HCT116 (cell line): ENCODE data around the gene DHDDS. TPM values are rescaled to one million over a fixed set of nuclear protein-coding genes. Genes with fewer than 3 reads are reported as not detected.

Experiments used
- ATAC-seq: fragments of 200-7000 bp; cut with Tn5 transposase; 2 replicates; pipeline ENCODE4 v1.9.1; 2020; ENCODE audit warnings: mild to moderate bottlenecking, moderate library complexity
- BruUV-seq: library from RNA; stranded (reverse); fragments of 400-500 nt; replicated peaks from 2 replicates; lab custom pipeline; 2021; lab: Mats Ljungman, UMichigan
- CTCF ChIA-PET: fragments of 300-600 bp; sonication (Branson Sonifier 250); formaldehyde crosslinking; loops from one replicate; lab custom pipeline; 2021; ENCODE audit warnings: antibody characterized with exemption; lab: Charles Lee
- POLR2A ChIA-PET: fragments of 300-600, 350-600 bp; sonication (Branson Sonifier 250); formaldehyde crosslinking; loops from one replicate; lab custom pipeline; 2021; ENCODE audit warnings: antibody characterized with exemption; lab: Charles Lee
- RAD21 ChIA-PET, 2 experiments: fragments of 300-600 bp; sonication (Branson Sonifier 250); formaldehyde crosslinking; loops; one replicate each; lab custom pipeline; 2023; ENCODE audit warnings: low total read pairs in 2 of 2; ENCODE audit not compliant: uncharacterized antibody in 2 of 2, unreplicated experiment in 2 of 2, low non-redundant PET in 1 of 2; lab: Charles Lee
- DNase-seq: peaks from one replicate; pipeline ENCODE4 v3.0.0-alpha.2; 2010; ENCODE audit warnings: low read depth, low spot score
- H2AFZ ChIP-seq: fragments of 200-600 bp; shearing (Covaris generic), sonication (generic); 2 replicates; pipeline ENCODE4 v1.6.1; 2017; ENCODE audit warnings: low read depth, mixed run types, mixed read lengths, antibody characterized with exemption, low read length; ENCODE audit not compliant: poor library complexity, severe bottlenecking
- H3K27ac ChIP-seq: 2 replicates; pipeline ENCODE4 v1.5.1; 2012; ENCODE audit warnings: low read depth, low read length
- H3K27me3 ChIP-seq: fragments of 200-600 bp; sonication (generic); 2 replicates; pipeline ENCODE4 v1.6.1; 2016; ENCODE audit warnings: mixed run types, low read length, mixed read lengths; ENCODE audit not compliant: insufficient read depth
- H3K36me3 ChIP-seq, 2 experiments: fragments of 200-500 bp in 1 of 2; fragments of 200-600 bp in 1 of 2; sonication (Bioruptor generic) in 1 of 2; sonication (generic) in 1 of 2; 2 replicates each; pipeline versions ENCODE4 v1.5.1 to v1.6.1; 2014 to 2016; ENCODE audit warnings: low read length in 2 of 2, inconsistent platforms in 1 of 2, mixed read lengths in 1 of 2, mixed run types in 1 of 2; ENCODE audit not compliant: insufficient read depth in 2 of 2, control insufficient read depth in 1 of 2
- H3K4me1 ChIP-seq, 2 experiments: fragments of 200-600 bp in 1 of 2; sonication (generic) in 1 of 2; 2 replicates each; pipeline versions ENCODE4 v1.5.1 to v1.6.1; 2012 to 2017; ENCODE audit warnings: low read length in 2 of 2, inconsistent platforms in 1 of 2, mild to moderate bottlenecking in 1 of 2, mixed read lengths in 1 of 2, mixed run types in 1 of 2, moderate library complexity in 1 of 2; ENCODE audit not compliant: insufficient read depth in 2 of 2, control insufficient read depth in 1 of 2
- H3K4me2 ChIP-seq: fragments of 200-600 bp; sonication (generic); 2 replicates; pipeline ENCODE4 v1.6.1; 2017; ENCODE audit warnings: mixed run types, low read length, mixed read lengths
- H3K4me3 ChIP-seq, 2 experiments: fragments of 200-600 bp in 1 of 2; sonication (generic) in 1 of 2; replicated peaks in 1 of 2; 2 replicates each; pipeline ENCODE4 v1.5.1; 2011 to 2016; ENCODE audit warnings: low read length in 2 of 2, control low read depth in 1 of 2, low read depth in 1 of 2, mild to moderate bottlenecking in 1 of 2, mixed read lengths in 1 of 2, mixed run types in 1 of 2
- H3K79me2 ChIP-seq: fragments of 200-600 bp; sonication (generic); 2 replicates; pipeline ENCODE4 v1.6.1; 2017; ENCODE audit warnings: mild to moderate bottlenecking, mixed run types, low read length, moderate library complexity, mixed read lengths; ENCODE audit not compliant: insufficient read depth
- H3K9ac ChIP-seq: fragments of 200-600 bp; sonication (generic); 2 replicates; pipeline ENCODE4 v1.6.1; 2016; ENCODE audit warnings: low read length, mixed read lengths
- H3K9me2 ChIP-seq: fragments of 200-600 bp; sonication (generic), shearing (Covaris generic); 2 replicates; pipeline ENCODE4 v1.6.1; 2017; ENCODE audit warnings: mixed run types, mild to moderate bottlenecking, moderate library complexity; ENCODE audit not compliant: insufficient read depth
- H3K9me3 ChIP-seq, 2 experiments: fragments of 200-500 bp in 1 of 2; fragments of 200-600 bp in 1 of 2; sonication (Bioruptor generic) in 1 of 2; sonication (generic) in 1 of 2; 2 replicates each; pipeline ENCODE4 v1.6.1; 2014 to 2017; ENCODE audit warnings: low read length in 2 of 2, mixed read lengths in 2 of 2, inconsistent platforms in 1 of 2, low read depth in 1 of 2, mild to moderate bottlenecking in 1 of 2, mixed run types in 1 of 2, moderate library complexity in 1 of 2; ENCODE audit not compliant: control insufficient read depth in 1 of 2, insufficient read depth in 1 of 2
- H4K20me1 ChIP-seq: fragments of 200-600 bp; sonication (generic), shearing (Covaris generic); 2 replicates; pipeline ENCODE4 v1.6.1; 2017; ENCODE audit warnings: mixed run types, mild to moderate bottlenecking, moderate library complexity; ENCODE audit not compliant: insufficient read depth
- ATF3 ChIP-seq: IDR thresholded peaks from 2 replicates; pipeline ENCODE4 v1.6.1; 2012
- CBX3 ChIP-seq: IDR thresholded peaks from 2 replicates; pipeline ENCODE4 v1.6.1; 2012; ENCODE audit warnings: low read depth
- CEBPB ChIP-seq: IDR thresholded peaks from 2 replicates; pipeline ENCODE4 v1.6.1; 2012; ENCODE audit warnings: low read depth
- EGR1 ChIP-seq: IDR thresholded peaks from 2 replicates; pipeline ENCODE4 v1.6.1; 2012; ENCODE audit warnings: low read depth
- ELF1 ChIP-seq: IDR thresholded peaks from 2 replicates; pipeline ENCODE4 v1.6.1; 2012; ENCODE audit warnings: low read depth, borderline replicate concordance
- EZH2 ChIP-seq: fragments of 200-600 bp; sonication (generic); IDR thresholded peaks from 2 replicates; pipeline ENCODE4 v1.6.1; 2017; ENCODE audit warnings: antibody characterized with exemption, mixed run types
- EZH2phosphoT487 ChIP-seq: fragments of 200-600 bp; IDR thresholded peaks from 2 replicates; pipeline ENCODE4 v1.6.1; 2018; ENCODE audit warnings: antibody characterized with exemption, borderline replicate concordance
- FOSL1 ChIP-seq: IDR thresholded peaks from 2 replicates; pipeline ENCODE4 v1.6.1; 2012; ENCODE audit warnings: low read depth
- JUND ChIP-seq: IDR thresholded peaks from 2 replicates; pipeline ENCODE4 v1.6.1; 2012
- MAX ChIP-seq: IDR thresholded peaks from 2 replicates; pipeline ENCODE4 v1.6.1; 2012
- POLR2A ChIP-seq: IDR thresholded peaks from 2 replicates; pipeline ENCODE4 v1.7.0; 2011; ENCODE audit warnings: borderline replicate concordance; ENCODE audit not compliant: insufficient read depth, insufficient read length; ENCODE audit errors: extremely low read depth
- POLR2AphosphoS5 ChIP-seq: IDR thresholded peaks from 2 replicates; pipeline ENCODE4 v1.6.1; 2011; ENCODE audit warnings: mild to moderate bottlenecking, low read depth, low read length, moderate library complexity
- RAD21 ChIP-seq: IDR thresholded peaks from 2 replicates; pipeline ENCODE4 v1.6.1; 2012; ENCODE audit warnings: low read depth, mild to moderate bottlenecking
- SIN3A ChIP-seq: IDR thresholded peaks from 2 replicates; pipeline ENCODE4 v1.6.1; 2012; ENCODE audit warnings: low read depth
- SP1 ChIP-seq: IDR thresholded peaks from 2 replicates; pipeline ENCODE4 v1.6.1; 2012; ENCODE audit warnings: low read depth
- SRF ChIP-seq: IDR thresholded peaks from 2 replicates; pipeline ENCODE4 v1.6.1; 2012; ENCODE audit warnings: low read depth
- TCF7L2 ChIP-seq: IDR thresholded peaks from 2 replicates; pipeline ENCODE4 v1.7.0; 2011; ENCODE audit warnings: borderline replicate concordance, inconsistent platforms; ENCODE audit not compliant: insufficient read depth, insufficient read length; ENCODE audit errors: extremely low read depth
- YY1 ChIP-seq: IDR thresholded peaks from 2 replicates; pipeline ENCODE4 v1.6.1; 2011; ENCODE audit warnings: low read length, low read depth, moderate library complexity, mild to moderate bottlenecking; ENCODE audit not compliant: insufficient replicate concordance; ENCODE audit errors: extremely low read depth
- ZBTB33 ChIP-seq: IDR thresholded peaks from 2 replicates; pipeline ENCODE4 v1.6.1; 2011; ENCODE audit warnings: mild to moderate bottlenecking, low read length, moderate library complexity; ENCODE audit not compliant: insufficient replicate concordance; ENCODE audit errors: extremely low read depth
- ZFX ChIP-seq: fragments of 450-650 bp; IDR thresholded peaks from 2 replicates; pipeline ENCODE4 v1.6.1; 2017
- ZNF274 ChIP-seq: fragments of 200-500 bp; sonication (Bioruptor generic); IDR thresholded peaks from 2 replicates; pipeline ENCODE4 v1.6.1; 2014; ENCODE audit warnings: mild to moderate bottlenecking, low read depth, low read length, inconsistent platforms
- intact Hi-C: fragments of 100-400 bp; cut with micrococcal nuclease; formaldehyde crosslinking; loops from 2 replicates; pipeline ENCODE4 v1.10.0; 2022
- total RNA-seq: library from RNA; stranded (reverse); gene quantifications from one replicate; pipeline ENCODE4 v1.2.1, GENCODE V29; 2021; ENCODE audit not compliant: unreplicated experiment

DHDDS gene
- total RNA-seq, 1 experiment from 2014 or later, result 46.0 TPM

GRCh38 chr1:26387447-26387846, 44.7 kb upstream of the DHDDS start (continued):
- TF ChIP-seq CEBPB, result peak; percentile 99
- TF ChIP-seq MAX, result peak; percentile 96
- no peak for TF ChIP-seq ELF1
- TF ChIP-seq JUND, result peak; percentile 96

GRCh38 chr1:26388791-26389445, 43.2 kb upstream of the DHDDS start:
- H3K9ac ChIP-seq, result no peak overlapping the region
- RAD21 ChIA-PET, result no interaction called here
- POLR2A ChIA-PET, result no interaction called here
- H2AFZ ChIP-seq, result no peak overlapping the region
- no peaks in the 10 kb centered on the region for H3K9me3 ChIP-seq
- peaks cover 14% of the 10 kb centered on the region; the same call in 1 of the 2 replicates for H3K27me3 ChIP-seq
- H3K9me2 ChIP-seq, result no peaks in the 10 kb centered on the region
- DNase-seq (no peak), ATAC-seq (no peak)
- no TSS peak for BruUV-seq
- no peak overlapping the region for H3K4me3 ChIP-seq
- CTCF ChIA-PET, result interaction anchor here (1.0 to 1.3 kb wide), 2 partner anchors 28 to 104 kb away, joined by 3 read pairs; no protein-coding TSS in a partner anchor
- peaks cover 19 to 31% of the 10 kb centered on the region in 2 experiments for H3K4me1 ChIP-seq
- TF ChIP-seq POLR2AphosphoS5 (no peak), EZH2phosphoT487 (no peak), RAD21 (no peak), EZH2 (no peak), SP1 (no peak), POLR2A (no peak), ELF1 (no peak), ZNF274 (no peak), CBX3 (no peak), TCF7L2 (no peak), MAX (no peak), FOSL1 (no peak), ZFX (no peak), SRF (no peak), YY1 (no peak), CEBPB (no peak), SIN3A (no peak), ATF3 (no peak), EGR1 (no peak), ZBTB33 (no peak)
- no peaks in the 10 kb centered on the region for H3K36me3 ChIP-seq
- intact Hi-C loops, result no loop called here
- H4K20me1 ChIP-seq, result no peaks in the 10 kb centered on the region
- H3K4me2 ChIP-seq, result no peak overlapping the region
- no peaks in the 10 kb centered on the region for H3K79me2 ChIP-seq
- no peak overlapping the region for H3K27ac ChIP-seq
